ENCODE data around the gene PPFIBP1. TPM values are rescaled to one million over a fixed set of nuclear protein-coding genes. Genes with fewer than 3 reads are reported as not detected.
"Not testable (repeated sequence)": the region's sequence is repeated elsewhere in the genome, so short reads cannot be mapped to it uniquely, and the experiment has no call there.

The PPFIBP1 gene
- total and polyA plus RNA-seq, 12 donors, result 9.6 to 123 (median 74.3) TPM

- TF ChIP-seq CTCF (IDR thresholded peaks at IDR 0.05) (no peak), POLR2A (IDR thresholded peaks at IDR 0.05) (no peak)
- intact Hi-C loops (cut with DNase I), result no loop called here
- Histone ChIP-seq H3K4me3 (no peak overlapping the region), H3K36me3 (replicated peaks in 1 of 2) (peaks cover 0 to 3% of the 10 kb centered on the region in 2 donors), H3K9me3 (replicated peaks in 1 of 3) (no peaks in the 10 kb centered on the region), H3K27ac (no peak overlapping the region), H3K27me3 (no peaks in the 10 kb centered on the region), H3K4me1 (replicated peaks in 1 of 2) (peaks cover 17 to 27% of the 10 kb centered on the region in 2 donors)
- DNase-seq, result no peak
- 64 to 74% (median 66%) methylated on average over 2 of the region's 2 CpGs for WGBS, 4 donors
Measured at GRCh38 chr12:27631813-27632491, 107.9 kb downstream of the PPFIBP1 start.

DNA sequence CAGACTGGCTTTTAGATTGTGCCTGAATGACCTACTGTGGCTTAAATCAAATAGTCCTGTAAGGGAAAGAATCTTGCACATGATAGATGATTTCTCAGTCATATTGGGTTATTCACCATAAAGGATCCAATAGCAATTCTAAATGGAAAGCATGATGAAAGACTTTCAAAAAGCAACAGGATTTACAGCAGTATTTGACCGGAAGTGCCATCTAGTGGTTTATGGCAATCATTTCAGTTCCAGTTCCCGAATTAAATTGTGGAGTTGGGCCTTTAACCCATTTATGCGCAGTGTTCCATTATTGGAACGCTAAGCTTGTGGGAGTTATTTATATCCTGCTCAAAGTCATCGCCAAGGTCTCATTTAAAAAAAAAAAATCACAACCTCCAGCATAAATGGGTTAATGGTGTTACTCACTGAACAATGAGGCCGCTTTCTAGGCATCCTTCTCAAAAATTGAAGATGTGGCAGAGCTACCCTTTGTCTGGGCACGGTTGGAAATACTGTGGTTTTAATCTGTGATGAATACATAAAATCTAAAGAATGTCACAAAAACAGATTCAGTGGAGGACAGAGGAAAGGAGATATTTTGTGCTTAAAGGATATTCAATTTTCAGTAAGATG, 111.5 kb downstream of the PPFIBP1 start:
- TF ChIP-seq POLR2A (IDR thresholded peaks at IDR 0.05) (no peak), CTCF (IDR thresholded peaks at IDR 0.05) (peak; percentile 42 to 88 (median 81))
- 49 to 51% (median 50%) methylated on average over 7 of the region's 7 CpGs for WGBS, 4 donors
- Histone ChIP-seq H3K36me3 (replicated peaks in 1 of 2) (peaks cover 0 to 4% of the 10 kb centered on the region in 2 donors), H3K4me3 (no peak overlapping the region), H3K27ac (no peak overlapping the region), H3K4me1 (replicated peaks in 1 of 2) (peaks cover 0 to 12% of the 10 kb centered on the region in 2 donors), H3K9me3 (replicated peaks in 1 of 3) (no peaks in the 10 kb centered on the region), H3K27me3 (no peaks in the 10 kb centered on the region)
- intact Hi-C loops (cut with DNase I), result no loop called here
- peak in 1 of 7 donors; percentile 16 for DNase-seq

DNA sequence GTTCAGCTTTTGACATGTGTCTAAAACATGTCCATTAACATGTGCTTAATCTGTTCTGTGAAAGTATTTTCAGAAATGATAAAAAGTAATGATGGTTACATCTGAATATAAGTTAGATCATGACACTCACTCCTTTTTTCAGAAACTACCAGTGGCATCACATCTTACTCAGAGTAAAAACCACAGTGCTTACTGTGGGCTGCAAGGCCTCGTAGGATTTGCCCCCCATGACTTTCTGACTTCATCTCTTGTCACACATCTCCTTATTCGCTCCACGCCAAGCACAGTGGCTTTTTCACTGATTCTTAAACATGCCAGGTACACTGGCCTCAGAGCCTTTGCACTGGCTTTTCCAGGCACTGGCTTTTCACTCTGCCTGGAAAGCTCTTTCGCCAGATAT, 112.6 kb downstream of the PPFIBP1 start:
- H3K27me3 ChIP-seq; DNase-seq; H3K4me3 ChIP-seq; H3K9me3 ChIP-seq (replicated peaks in 1 of 3); intact Hi-C loops (cut with DNase I); H3K27ac ChIP-seq; H3K36me3 ChIP-seq (replicated peaks in 1 of 2): not testable (repeated sequence)
- peaks cover 0 to 12% of the 10 kb centered on the region in 2 donors for H3K4me1 ChIP-seq (replicated peaks in 1 of 2)
- 80 to 96% (median 94%) methylated on average over 4 of the region's 4 CpGs for WGBS, 4 donors

GRCh38 chr12:27637524-27637923, 113.5 kb downstream of the PPFIBP1 start:
- intact Hi-C loops (cut with DNase I), result no loop called here

More at GRCh38 chr12:27637524-27637923, 113.5 kb downstream of the PPFIBP1 start:
- H3K36me3 ChIP-seq (replicated peaks in 1 of 2), result peaks cover 0 to 4% of the 10 kb centered on the region in 2 donors
- no peaks in the 10 kb centered on the region for H3K27me3 ChIP-seq
- H3K4me3 ChIP-seq, result no peak overlapping the region
- H3K9me3 ChIP-seq (replicated peaks in 1 of 3), result no peaks in the 10 kb centered on the region
- 81 to 92% (median 89%) methylated on average over 1 of the region's 1 CpG for WGBS, 4 donors
- H3K4me1 ChIP-seq (replicated peaks in 1 of 2), result peaks cover 0 to 9% of the 10 kb centered on the region in 2 donors
- TF ChIP-seq CTCF (IDR thresholded peaks at IDR 0.05), result no peak
- TF ChIP-seq POLR2A (IDR thresholded peaks at IDR 0.05), result no peak
- H3K27ac ChIP-seq, result no peak overlapping the region
- no peak for DNase-seq
